Right lobe of liver (tissue), 6 donors: Measurements from ENCODE around the gene LLGL2. TPM values are rescaled to one million over a fixed set of nuclear protein-coding genes. Genes with fewer than 3 reads are reported as not detected.

Experiments
- ATAC-seq, 4 donors: fragments of 200-7000 bp; cut with Tn5 transposase; one replicate each; pipeline ENCODE4 v1.9.1; 2020; ENCODE audit warnings: mild to moderate bottlenecking in 4 of 4, moderate library complexity in 4 of 4
- DNase-seq, 3 donors: peaks; one replicate each; pipeline ENCODE4 v3.0.0-alpha.2; 2020
- H3K27ac ChIP-seq, 3 donors: fragments of 200-600 bp; one replicate each; pipeline ENCODE4 v1.8.0; 2022
- H3K27me3 ChIP-seq, 2 donors: fragments of 200-600 bp; one replicate each; pipeline ENCODE4 v1.8.0; 2022
- H3K36me3 ChIP-seq, 4 donors: fragments of 200-600 bp; sonication (generic) in 1 of 4; one replicate each; pipeline versions ENCODE4 v1.5.1 to v1.8.0; 2017 to 2022; ENCODE audit warnings: control low read depth in 1 of 4
- H3K4me1 ChIP-seq, 4 donors: fragments of 200-600 bp; sonication (generic) in 1 of 4; one replicate each; pipeline versions ENCODE4 v1.5.1 to v1.8.0; 2017 to 2022; ENCODE audit warnings: control low read depth in 1 of 4
- H3K4me3 ChIP-seq, 3 donors: fragments of 200-600 bp; one replicate each; pipeline ENCODE4 v1.8.0; 2022
- H3K9me3 ChIP-seq, 4 donors: fragments of 200-600 bp; sonication (generic) in 1 of 4; one replicate each; pipeline versions ENCODE4 v1.5.1 to v1.8.0; 2017 to 2022; ENCODE audit warnings: control low read depth in 1 of 4
- CTCF ChIP-seq, 4 donors: fragments of 200-600 bp in 3 of 4; fragments of 450-650 bp in 1 of 4; IDR thresholded peaks; one replicate each; pipeline versions ENCODE4 v1.5.1 to v1.8.0; 2016 to 2022; ENCODE audit warnings: antibody characterized with exemption in 4 of 4, mild to moderate bottlenecking in 2 of 4
- POLR2A ChIP-seq: fragments of 450-650 bp; IDR thresholded peaks from one replicate; pipeline ENCODE4 v1.6.1; 2017; ENCODE audit warnings: antibody characterized with exemption, mild to moderate bottlenecking
- WGBS: methylation state at CpG from one replicate; pipeline ENCODE4 v1.1.6; 2018; ENCODE audit warnings: low coverage, low lambda C conversion rate; ENCODE audit not compliant: insufficient coverage; ENCODE audit errors: missing lambda C conversion rate; 5-methylcytosine and 5-hydroxymethylcytosine counted together
- intact Hi-C, 2 donors: fragments of 100-400 bp; cut with DNase I; formaldehyde crosslinking; loops; one replicate each; pipeline versions ENCODE4 v1.11.2 to v1.14.1; 2022
- total RNA-seq, 6 experiments: library from RNA; depleted of rRNA in 2 of 6; stranded (reverse); fragments of >200 nt in 2 of 6; fragmentation: NEBNext Ultra II Directional in 3 of 6; extraction: Animal tissue kit (Norgen Biotek cat#: 25700) in 3 of 6; gene quantifications; one replicate each; pipeline versions ENCODE4 v1.1.0 to v1.2.4, GENCODE V29; 2016 to 2023
- donor health status: DM: no; HTN: yes; CAD: no.
- donor health status: DM: no; HTN: no; CAD: no.
- donor health status: DM: no; HTN: no; CAD: no.
- donor health status: DM: no; HTN: yes; CAD: no.
- donor health status: DM: no; HTN: yes; CAD: no.

Gene LLGL2
- total RNA-seq, 6 experiments from 2014 or later: 32.8 to 71.4 (median 44.6) TPM

GRCh38 chr17:75525806-75526554 lies 483 bp downstream of the LLGL2 start:
- H3K36me3 ChIP-seq: peaks cover 0 to 5% (median 0%) of the 10 kb centered on the region in 4 donors
- no peak for TF ChIP-seq POLR2A
- TF ChIP-seq CTCF (IDR thresholded peaks at IDR 0.05): no peak
- peak; percentile 11 to 49 (median 24) for ATAC-seq
- intact Hi-C loops: no loop called here
- H3K27ac ChIP-seq: peak overlapping the region in 2 of 3 donors; percentile 60 to 63
- peak overlapping the region; percentile 35 to 72 (median 69) for H3K4me3 ChIP-seq
- 0% methylated on average over 6 of the region's 60 CpGs for WGBS
- no peaks in the 10 kb centered on the region for H3K9me3 ChIP-seq
- H3K27me3 ChIP-seq: no peaks in the 10 kb centered on the region
- peak; percentile 59 to 81 (median 78) for DNase-seq
- peaks cover 0 to 21% (median 0%) of the 10 kb centered on the region in 4 donors for H3K4me1 ChIP-seq

- 45% methylated on average over 5 of the region's 13 CpGs for whole genome bisulfite sequencing
- ATAC-seq (no peak), DNase-seq (no peak)
- Histone ChIP-seq H3K27me3 (no peaks in the 10 kb centered on the region), H3K4me1 (peaks cover 0 to 21% (median 0%) of the 10 kb centered on the region in 4 donors), H3K4me3 (peak overlapping the region; percentile 35 to 72 (median 69)), H3K27ac (peak overlapping the region in 2 of 3 donors; percentile 60 to 63), H3K9me3 (no peaks in the 10 kb centered on the region), H3K36me3 (peaks cover 0 to 5% (median 0%) of the 10 kb centered on the region in 4 donors)
- intact Hi-C loops: no loop called here
- TF ChIP-seq CTCF (IDR thresholded peaks at IDR 0.05) (no peak), POLR2A (no peak)
Measured at GRCh38 chr17:75526555-75527270, 1.2 kb downstream of the LLGL2 start.

- H3K9me3 ChIP-seq: no peaks in the 10 kb centered on the region
- TF ChIP-seq CTCF (IDR thresholded peaks at IDR 0.05): no peak
- no peak for TF ChIP-seq POLR2A
- no peak for ATAC-seq
- no peak overlapping the region for H3K4me3 ChIP-seq
- no peak overlapping the region for H3K27ac ChIP-seq
- no peak for DNase-seq
- peaks cover 0 to 15% (median 0%) of the 10 kb centered on the region in 4 donors for H3K4me1 ChIP-seq
- intact Hi-C loops: no loop called here
- WGBS: 78% methylated on average over 4 of the region's 19 CpGs
- peaks cover 0 to 11% (median 1%) of the 10 kb centered on the region in 4 donors for H3K36me3 ChIP-seq
- H3K27me3 ChIP-seq: no peaks in the 10 kb centered on the region
Measured at GRCh38 chr17:75530837-75531720, 5.6 kb downstream of the LLGL2 start.

GRCh38 chr17:75531721-75532072 lies 6.2 kb downstream of the LLGL2 start:
- Histone ChIP-seq H3K4me1 (peaks cover 0 to 10% (median 0%) of the 10 kb centered on the region in 4 donors), H3K36me3 (peaks cover 0 to 11% (median 1%) of the 10 kb centered on the region in 4 donors), H3K27me3 (no peaks in the 10 kb centered on the region), H3K27ac (no peak overlapping the region), H3K9me3 (no peaks in the 10 kb centered on the region), H3K4me3 (no peak overlapping the region)
- intact Hi-C loops: no loop called here
- DNase-seq (no peak), ATAC-seq (no peak)
- 60% methylated on average over 1 of the region's 7 CpGs for WGBS
- TF ChIP-seq POLR2A (no peak), CTCF (IDR thresholded peaks at IDR 0.05) (no peak)
